Measurements from ENCODE around the gene XIAP.

DNA sequence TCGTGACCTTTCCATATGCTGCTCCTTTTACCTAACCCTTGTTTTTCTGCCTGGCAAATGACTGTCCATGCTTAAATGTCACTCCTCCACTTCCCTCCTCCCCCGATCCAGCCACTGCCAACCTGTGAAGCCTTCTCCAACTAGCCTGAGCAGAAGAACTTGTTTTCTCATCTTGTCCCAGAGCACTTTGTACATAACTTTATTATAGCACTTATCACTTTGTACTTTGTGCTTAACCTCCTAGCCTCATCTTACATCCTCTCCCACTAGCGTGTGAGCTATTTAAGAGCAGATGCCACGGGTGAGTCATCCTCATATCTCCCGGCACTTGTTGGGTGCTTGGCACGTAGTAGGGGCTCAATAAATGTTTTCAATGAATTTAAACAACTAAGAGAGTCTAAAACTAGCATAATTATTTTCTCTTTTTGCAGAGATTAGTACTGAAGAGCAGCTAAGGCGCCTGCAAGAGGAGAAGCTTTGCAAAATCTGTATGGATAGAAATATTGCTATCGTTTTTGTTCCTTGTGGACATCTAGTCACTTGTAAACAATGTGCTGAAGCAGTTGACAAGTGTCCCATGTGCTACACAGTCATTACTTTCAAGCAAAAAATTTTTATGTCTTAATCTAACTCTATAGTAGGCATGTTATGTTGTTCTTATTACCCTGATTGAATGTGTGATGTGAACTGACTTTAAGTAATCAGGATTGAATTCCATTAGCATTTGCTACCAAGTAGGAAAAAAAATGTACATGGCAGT, 46.9 kb downstream of the XIAP start:
- TF ChIP-seq, protein P1, sequence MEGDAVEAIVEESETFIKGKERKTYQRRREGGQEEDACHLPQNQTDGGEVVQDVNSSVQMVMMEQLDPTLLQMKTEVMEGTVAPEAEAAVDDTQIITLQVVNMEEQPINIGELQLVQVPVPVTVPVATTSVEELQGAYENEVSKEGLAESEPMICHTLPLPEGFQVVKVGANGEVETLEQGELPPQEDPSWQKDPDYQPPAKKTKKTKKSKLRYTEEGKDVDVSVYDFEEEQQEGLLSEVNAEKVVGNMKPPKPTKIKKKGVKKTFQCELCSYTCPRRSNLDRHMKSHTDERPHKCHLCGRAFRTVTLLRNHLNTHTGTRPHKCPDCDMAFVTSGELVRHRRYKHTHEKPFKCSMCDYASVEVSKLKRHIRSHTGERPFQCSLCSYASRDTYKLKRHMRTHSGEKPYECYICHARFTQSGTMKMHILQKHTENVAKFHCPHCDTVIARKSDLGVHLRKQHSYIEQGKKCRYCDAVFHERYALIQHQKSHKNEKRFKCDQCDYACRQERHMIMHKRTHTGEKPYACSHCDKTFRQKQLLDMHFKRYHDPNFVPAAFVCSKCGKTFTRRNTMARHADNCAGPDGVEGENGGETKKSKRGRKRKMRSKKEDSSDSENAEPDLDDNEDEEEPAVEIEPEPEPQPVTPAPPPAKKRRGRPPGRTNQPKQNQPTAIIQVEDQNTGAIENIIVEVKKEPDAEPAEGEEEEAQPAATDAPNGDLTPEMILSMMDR (IDR thresholded peaks at IDR 0.05), result no peak
- TF ChIP-seq POLR2AphosphoS5 (IDR thresholded peaks at IDR 0.05) (no peak), POLR2A (IDR thresholded peaks at IDR 0.05) (no peak)

Measured in upper lobe of left lung (tissue), 4 donors.